ENCODE data around the gene MOGAT2. TPM values are rescaled to one million over a fixed set of nuclear protein-coding genes. Genes with fewer than 3 reads are reported as not detected.
A peak's percentile ranks its signal among the peaks of the same experiment; 100 is the strongest.

MOGAT2 gene
- total RNA-seq, 1 experiment from 2014 or later, result 0.39 TPM

- no peak for TF ChIP-seq CTCF (IDR thresholded peaks at IDR 0.05; ENCODE audit: insufficient read depth in 1 of 2, low read depth in 1 of 2, low read length in 1 of 2, severe bottlenecking in 1 of 2, unreplicated experiment in 1 of 2)
- POLR2A ChIA-PET, result no interaction called here
- BruUV-seq (replicated peaks), result no TSS peak
- no peak overlapping the region for H3K4me3 ChIP-seq (ENCODE audit: low read depth, low read length)
- CTCF ChIA-PET, result interaction anchor here (0.5 to 1.3 kb wide), 2 partner anchors 69 to 98 kb away, joined by 3 to 5 read pairs; no protein-coding TSS in a partner anchor
- Mint-ChIP-seq H3K9me3 (ENCODE audit: unreplicated experiment) (no peaks in the 10 kb centered on the region), H3K27me3 (ENCODE audit: insufficient read depth, unreplicated experiment) (no peaks in the 10 kb centered on the region), H3K36me3 (ENCODE audit: insufficient read depth, unreplicated experiment) (peaks cover 11% of the 10 kb centered on the region), H3K4me1 (ENCODE audit: low read depth, unreplicated experiment) (peaks cover 47% of the 10 kb centered on the region), H3K4me3 (ENCODE audit: unreplicated experiment) (no peak overlapping the region), H3K27ac (ENCODE audit: unreplicated experiment) (peak overlapping the region; percentile 98)
- no peaks in the 10 kb centered on the region for H3K9me3 ChIP-seq
- intact Hi-C loops (cut with micrococcal nuclease; ENCODE audit: unreplicated experiment), result no loop called here
- H3K27me3 ChIP-seq (replicated peaks; ENCODE audit: control insufficient read depth, insufficient read depth, low read length), result no peaks in the 10 kb centered on the region
- H3K36me3 ChIP-seq (ENCODE audit: control insufficient read depth, insufficient read depth, low read length), result no peaks in the 10 kb centered on the region
- peaks cover 28% of the 10 kb centered on the region for H3K4me1 ChIP-seq
- no peak for DNase-seq
Measured at GRCh38 chr11:75767228-75767572, 49.6 kb downstream of the MOGAT2 start.

GRCh38 chr11:75767793-75768111 lies 50.1 kb downstream of the MOGAT2 start:
- no peaks in the 10 kb centered on the region for H3K27me3 ChIP-seq (replicated peaks; ENCODE audit: control insufficient read depth, insufficient read depth, low read length)
- Mint-ChIP-seq H3K27ac (ENCODE audit: unreplicated experiment) (peak overlapping the region; percentile 98), H3K4me3 (ENCODE audit: unreplicated experiment) (peak overlapping the region; percentile 82), H3K36me3 (ENCODE audit: insufficient read depth, unreplicated experiment) (peaks cover 11% of the 10 kb centered on the region), H3K27me3 (ENCODE audit: insufficient read depth, unreplicated experiment) (no peaks in the 10 kb centered on the region), H3K4me1 (ENCODE audit: low read depth, unreplicated experiment) (peaks cover 51% of the 10 kb centered on the region), H3K9me3 (ENCODE audit: unreplicated experiment) (no peaks in the 10 kb centered on the region)
- DNase-seq, result no peak
- H3K9me3 ChIP-seq, result no peaks in the 10 kb centered on the region
- TF ChIP-seq CTCF (IDR thresholded peaks at IDR 0.05; ENCODE audit: insufficient read depth in 1 of 2, low read depth in 1 of 2, low read length in 1 of 2, severe bottlenecking in 1 of 2, unreplicated experiment in 1 of 2), result no peak
- peak overlapping the region; percentile 84 for H3K4me3 ChIP-seq (ENCODE audit: low read depth, low read length)
- ChIA-PET CTCF (interaction anchor here (1.3 to 2.4 kb wide), 3 partner anchors 19 to 70 kb away, joined by 3 to 19 read pairs (median 7); no protein-coding TSS in a partner anchor), POLR2A (no interaction called here)
- TSS peak; percentile 78 for BruUV-seq (replicated peaks)
- H3K4me1 ChIP-seq, result peaks cover 24% of the 10 kb centered on the region
- intact Hi-C loops (cut with micrococcal nuclease; ENCODE audit: unreplicated experiment), result loop anchor here (1.0 to 2.0 kb wide), 13 partner anchors 19 to 322 kb away; no protein-coding TSS in a partner anchor
- H3K36me3 ChIP-seq (ENCODE audit: control insufficient read depth, insufficient read depth, low read length), result no peaks in the 10 kb centered on the region

GRCh38 chr11:75768112-75768908 lies 50.7 kb downstream of the MOGAT2 start, which contains the start of gene DGAT2:
Gene DGAT2, plus strand, starts transcription at chr11:75768778. Its CDS starts 214 bp downstream, at chr11:75768992.
- POLR2A ChIA-PET, result interaction anchor here (0.6 kb wide), 1 partner anchor 42 kb away, joined by 3 read pairs; no protein-coding TSS in a partner anchor

More at GRCh38 chr11:75768112-75768908, 50.7 kb downstream of the MOGAT2 start, which contains the start of gene DGAT2:
- BruUV-seq (replicated peaks), result no TSS peak
- peak; percentile 96 for DNase-seq
- Mint-ChIP-seq H3K4me1 (ENCODE audit: low read depth, unreplicated experiment) (peaks cover 45% of the 10 kb centered on the region), H3K4me3 (ENCODE audit: unreplicated experiment) (peak within 1 kb of the TSS; percentile 82), H3K9me3 (ENCODE audit: unreplicated experiment) (no peaks in the 10 kb centered on the region), H3K36me3 (ENCODE audit: insufficient read depth, unreplicated experiment) (peaks cover 11% of the 10 kb centered on the region), H3K27me3 (ENCODE audit: insufficient read depth, unreplicated experiment) (no peaks in the 10 kb centered on the region), H3K27ac (ENCODE audit: unreplicated experiment) (peak within 1 kb of the TSS; percentile 98)
- CTCF ChIA-PET, result interaction anchor here (0.5 to 3.0 kb wide), 11 partner anchors 11 to 385 kb away, joined by 3 to 19 read pairs (median 5); no protein-coding TSS in a partner anchor
- Histone ChIP-seq H3K36me3 (ENCODE audit: control insufficient read depth, insufficient read depth, low read length) (no peaks in the 10 kb centered on the region), H3K4me1 (peaks cover 20% of the 10 kb centered on the region), H3K9me3 (no peaks in the 10 kb centered on the region), H3K27me3 (replicated peaks; ENCODE audit: control insufficient read depth, insufficient read depth, low read length) (no peaks in the 10 kb centered on the region), H3K4me3 (ENCODE audit: low read depth, low read length) (peak within 1 kb of the TSS; percentile 84)
- TF ChIP-seq CTCF (IDR thresholded peaks at IDR 0.05; ENCODE audit: insufficient read depth in 1 of 2, low read depth in 1 of 2, low read length in 1 of 2, severe bottlenecking in 1 of 2, unreplicated experiment in 1 of 2), result peak; percentile 83 to 97
- intact Hi-C loops (cut with micrococcal nuclease; ENCODE audit: unreplicated experiment), result loop anchor here (1.0 to 2.0 kb wide), 13 partner anchors 18 to 323 kb away; no protein-coding TSS in a partner anchor
